GM12872 (cell line): ENCODE data around the gene TMC4.

Experiments
- CTCF ChIP-seq: IDR thresholded peaks from 3 replicates; pipeline ENCODE4 v1.5.1; 2011; ENCODE audit warnings: low read depth, mild to moderate bottlenecking, low read length, moderate library complexity; ENCODE audit not compliant: insufficient read depth

Gene TMC4

GRCh38 chr19:54208784-54209057 lies 35.8 kb upstream of the TMC4 start:
- no peak for TF ChIP-seq CTCF

GRCh38 chr19:54207983-54208783 lies 35.2 kb upstream of the TMC4 start:
- TF ChIP-seq CTCF = no peak

GRCh38 chr19:54207676-54207982 lies 34.7 kb upstream of the TMC4 start:
- no peak for TF ChIP-seq CTCF

- TF ChIP-seq CTCF = no peak
These were observed 33.8 kb upstream of the TMC4 start for GRCh38 chr19:54206831-54207177.

- no peak for TF ChIP-seq CTCF
These were observed 33.3 kb upstream of the TMC4 start for GRCh38 chr19:54206030-54206830.

GRCh38 chr19:54204767-54205468 lies 32.0 kb upstream of the TMC4 start:
- TF ChIP-seq CTCF = no peak

- no peak for TF ChIP-seq CTCF
These were observed 30.2 kb upstream of the TMC4 start for GRCh38 chr19:54203151-54203611.
